ENCODE measurements around the gene ERC1. TPM values are rescaled to one million over a fixed set of nuclear protein-coding genes. Genes with fewer than 3 reads are reported as not detected.

ERC1 gene
- total RNA-seq, 1 donor from 2014 or later, result 56.5 TPM

GRCh38 chr12:1466481-1467154 lies 475.6 kb downstream of the ERC1 start:
- no peak overlapping the region for H3K27ac ChIP-seq

GRCh38 chr12:1467710-1468109 lies 476.7 kb downstream of the ERC1 start:
- intact Hi-C loops (cut with DNase I), result no loop called here
- H3K9me3 ChIP-seq, result no peaks in the 10 kb centered on the region

More at GRCh38 chr12:1466481-1467154, 475.6 kb downstream of the ERC1 start:
- no peaks in the 10 kb centered on the region for H3K4me1 ChIP-seq
- intact Hi-C loops (cut with DNase I), result no loop called here
- H3K27me3 ChIP-seq, result no peaks in the 10 kb centered on the region
- no peak for DNase-seq (ENCODE audit: extremely low spot score in 2 of 2)
- H3K4me3 ChIP-seq, result no peak overlapping the region
- H3K36me3 ChIP-seq, result no peaks in the 10 kb centered on the region
- no peaks in the 10 kb centered on the region for H3K9me3 ChIP-seq
- TF ChIP-seq POLR2AphosphoS5 (IDR thresholded peaks at IDR 0.05; ENCODE audit: insufficient read depth in 1 of 2, low read depth in 1 of 2) (no peak), POLR2A (IDR thresholded peaks at IDR 0.05) (no peak), CTCF (IDR thresholded peaks at IDR 0.05) (no peak)

GRCh38 chr12:1469070-1469469 lies 478.0 kb downstream of the ERC1 start:
- Histone ChIP-seq H3K36me3 (no peaks in the 10 kb centered on the region), H3K27ac (no peak overlapping the region), H3K4me1 (peaks cover 12% of the 10 kb centered on the region), H3K9me3 (no peaks in the 10 kb centered on the region), H3K27me3 (no peaks in the 10 kb centered on the region), H3K4me3 (no peak overlapping the region)
- DNase-seq (ENCODE audit: extremely low spot score in 2 of 2), result no peak
- no peak for TF ChIP-seq POLR2AphosphoS5 (IDR thresholded peaks at IDR 0.05; ENCODE audit: insufficient read depth in 1 of 2, low read depth in 1 of 2)
- TF ChIP-seq POLR2A (IDR thresholded peaks at IDR 0.05), result no peak
- no peak for TF ChIP-seq CTCF (IDR thresholded peaks at IDR 0.05)
- intact Hi-C loops (cut with DNase I), result no loop called here

More at GRCh38 chr12:1467710-1468109, 476.7 kb downstream of the ERC1 start:
- no peaks in the 10 kb centered on the region for H3K36me3 ChIP-seq
- DNase-seq (ENCODE audit: extremely low spot score in 2 of 2), result no peak
- no peaks in the 10 kb centered on the region for H3K4me1 ChIP-seq
- H3K27me3 ChIP-seq, result no peaks in the 10 kb centered on the region
- no peak for TF ChIP-seq POLR2A (IDR thresholded peaks at IDR 0.05)
- no peak for TF ChIP-seq POLR2AphosphoS5 (IDR thresholded peaks at IDR 0.05; ENCODE audit: insufficient read depth in 1 of 2, low read depth in 1 of 2)
- TF ChIP-seq CTCF (IDR thresholded peaks at IDR 0.05), result no peak
- H3K4me3 ChIP-seq, result no peak overlapping the region
- H3K27ac ChIP-seq, result no peak overlapping the region

- H3K4me3 ChIP-seq, result no peak overlapping the region
- no peaks in the 10 kb centered on the region for H3K27me3 ChIP-seq
- H3K27ac ChIP-seq, result no peak overlapping the region
- no peak for DNase-seq (ENCODE audit: extremely low spot score in 2 of 2)
- TF ChIP-seq CTCF (IDR thresholded peaks at IDR 0.05), result no peak
- TF ChIP-seq POLR2AphosphoS5 (IDR thresholded peaks at IDR 0.05; ENCODE audit: insufficient read depth in 1 of 2, low read depth in 1 of 2), result no peak
- no peak for TF ChIP-seq POLR2A (IDR thresholded peaks at IDR 0.05)
- intact Hi-C loops (cut with DNase I), result loop anchor here (10.0 kb wide), 1 partner anchor 45 kb away; no protein-coding TSS in a partner anchor
- H3K36me3 ChIP-seq, result no peaks in the 10 kb centered on the region
- H3K9me3 ChIP-seq, result no peaks in the 10 kb centered on the region
- peaks cover 20% of the 10 kb centered on the region for H3K4me1 ChIP-seq
These were observed 479.0 kb downstream of the ERC1 start for GRCh38 chr12:1470051-1470450.

- Histone ChIP-seq H3K4me3 (no peak overlapping the region), H3K27ac (no peak overlapping the region), H3K27me3 (no peaks in the 10 kb centered on the region), H3K4me1 (peaks cover 20% of the 10 kb centered on the region), H3K9me3 (no peaks in the 10 kb centered on the region), H3K36me3 (no peaks in the 10 kb centered on the region)
- TF ChIP-seq CTCF (IDR thresholded peaks at IDR 0.05) (no peak), POLR2A (IDR thresholded peaks at IDR 0.05) (no peak), POLR2AphosphoS5 (IDR thresholded peaks at IDR 0.05; ENCODE audit: insufficient read depth in 1 of 2, low read depth in 1 of 2) (no peak)
- DNase-seq (ENCODE audit: extremely low spot score in 2 of 2), result no peak
- intact Hi-C loops (cut with DNase I), result loop anchor here (10.0 kb wide), 1 partner anchor 46 kb away; no protein-coding TSS in a partner anchor
These were observed 480.2 kb downstream of the ERC1 start for GRCh38 chr12:1471224-1471623.

Measured in vagina (tissue), 2 donors.